Measurements from ENCODE around the gene PLCG1. TPM values are rescaled to one million over a fixed set of nuclear protein-coding genes. Genes with fewer than 3 reads are reported as not detected.

Gene PLCG1
- polyA plus RNA-seq, 1 donor (not counting 4 experiments of a cell fraction or from before 2014, with no cell fraction given), result 41.5 TPM

- TF ChIP-seq EZH2 (IDR thresholded peaks at IDR 0.05; ENCODE audit: low read length) (no peak), CTCF (optimal IDR thresholded peaks at IDR 0.05 in 1 of 3, IDR thresholded peaks at IDR 0.05 in 1 of 3, conservative IDR thresholded peaks at IDR 0.05 in 1 of 3; ENCODE audit: extremely low read depth in 1 of 3, insufficient read depth in 2 of 3, low read length in 3 of 3) (peak in 1 of 3 experiments; percentile 20)
- Histone ChIP-seq H3K9ac (ENCODE audit: control insufficient read depth, extremely low read depth, insufficient read depth, low read length) (no peak overlapping the region), H2AFZ (ENCODE audit: control insufficient read depth, low read length) (no peak overlapping the region), H3K79me2 (ENCODE audit: control insufficient read depth, insufficient read depth, low read length) (peaks cover 3% of the 10 kb centered on the region), H3K9me3 (ENCODE audit: control insufficient read depth, low read depth, low read length) (no peaks in the 10 kb centered on the region), H3K4me2 (ENCODE audit: control insufficient read depth, extremely low read depth, insufficient read depth, low read depth, low read length) (no peak overlapping the region), H3K9me1 (ENCODE audit: control insufficient read depth, extremely low read depth, insufficient read depth, low read length) (no peaks in the 10 kb centered on the region), H3K27me3 (ENCODE audit: control insufficient read depth, extremely low read depth, insufficient read depth, low read length) (no peaks in the 10 kb centered on the region), H4K20me1 (ENCODE audit: control insufficient read depth, extremely low read depth, insufficient read depth, low read length) (no peaks in the 10 kb centered on the region), H3K4me1 (ENCODE audit: control insufficient read depth, extremely low read depth, insufficient read depth, low read length) (peaks cover 10% of the 10 kb centered on the region), H3K36me3 (ENCODE audit: control insufficient read depth in 2 of 2, extremely low read depth in 1 of 2, insufficient read depth in 2 of 2, low read length in 2 of 2) (peaks cover 24 to 38% of the 10 kb centered on the region in 2 experiments), H3K4me3 (ENCODE audit: control insufficient read depth in 2 of 3, extremely low read depth in 1 of 3, insufficient read depth in 2 of 3, low read depth in 1 of 3, low read length in 3 of 3) (no peak overlapping the region), H3K27ac (ENCODE audit: control insufficient read depth, insufficient read depth, low read length) (no peak overlapping the region)
- DNase-seq (ENCODE audit: low read depth, low spot score) (no peak), FAIRE-seq (no peak)
- dilution Hi-C loops (cut with MboI; ENCODE audit: extremely low pct_ligation_motif_present, low sequenced_read_pairs), result no loop called here
Measured at GRCh38 chr20:41089555-41089954, 47.8 kb upstream of the PLCG1 start.

GRCh38 chr20:41091927-41092326, 45.4 kb upstream of the PLCG1 start:
- Histone ChIP-seq H3K4me2 (ENCODE audit: control insufficient read depth, extremely low read depth, insufficient read depth, low read depth, low read length) (no peak overlapping the region), H3K27me3 (ENCODE audit: control insufficient read depth, extremely low read depth, insufficient read depth, low read length) (no peaks in the 10 kb centered on the region), H4K20me1 (ENCODE audit: control insufficient read depth, extremely low read depth, insufficient read depth, low read length) (peaks cover 2% of the 10 kb centered on the region), H2AFZ (ENCODE audit: control insufficient read depth, low read length) (no peak overlapping the region), H3K9me3 (ENCODE audit: control insufficient read depth, low read depth, low read length) (no peaks in the 10 kb centered on the region), H3K79me2 (ENCODE audit: control insufficient read depth, insufficient read depth, low read length) (no peaks in the 10 kb centered on the region), H3K27ac (ENCODE audit: control insufficient read depth, insufficient read depth, low read length) (no peak overlapping the region), H3K4me1 (ENCODE audit: control insufficient read depth, extremely low read depth, insufficient read depth, low read length) (peaks cover 3% of the 10 kb centered on the region), H3K9me1 (ENCODE audit: control insufficient read depth, extremely low read depth, insufficient read depth, low read length) (no peaks in the 10 kb centered on the region), H3K4me3 (ENCODE audit: control insufficient read depth in 2 of 3, extremely low read depth in 1 of 3, insufficient read depth in 2 of 3, low read depth in 1 of 3, low read length in 3 of 3) (no peak overlapping the region), H3K9ac (ENCODE audit: control insufficient read depth, extremely low read depth, insufficient read depth, low read length) (no peak overlapping the region), H3K36me3 (ENCODE audit: control insufficient read depth in 2 of 2, extremely low read depth in 1 of 2, insufficient read depth in 2 of 2, low read length in 2 of 2) (peaks cover 22 to 38% of the 10 kb centered on the region in 2 experiments)
- no peak for TF ChIP-seq CTCF (optimal IDR thresholded peaks at IDR 0.05 in 1 of 3, IDR thresholded peaks at IDR 0.05 in 1 of 3, conservative IDR thresholded peaks at IDR 0.05 in 1 of 3; ENCODE audit: extremely low read depth in 1 of 3, insufficient read depth in 2 of 3, low read length in 3 of 3)
- TF ChIP-seq EZH2 (IDR thresholded peaks at IDR 0.05; ENCODE audit: low read length), result no peak
- FAIRE-seq (no peak), DNase-seq (ENCODE audit: low read depth, low spot score) (no peak)
- dilution Hi-C loops (cut with MboI; ENCODE audit: extremely low pct_ligation_motif_present, low sequenced_read_pairs), result no loop called here
